OCI-LY3 (cell line): Measurements from ENCODE around the gene RAE1.

ENCODE experiments used
- H2AFZ ChIP-seq: fragments of 200-600, 300-600 bp; shearing (Covaris generic); 2 replicates; pipeline ENCODE4 v1.6.0; 2014; ENCODE audit warnings: antibody characterized with exemption, low read depth, low read length
- H3K27ac ChIP-seq: fragments of 200-600, 300-600 bp; sonication (generic); 2 replicates; pipeline ENCODE4 v1.5.1; 2014; ENCODE audit warnings: mild to moderate bottlenecking, low read length, moderate library complexity, mixed read lengths
- H3K27me3 ChIP-seq: fragments of 200-600, 300-600 bp; sonication (generic); 2 replicates; pipeline ENCODE4 v1.6.1; 2014; ENCODE audit warnings: low read depth, low read length, mixed read lengths
- H3K36me3 ChIP-seq: fragments of 200-600, 300-600 bp; sonication (generic); replicated peaks from 2 replicates; pipeline ENCODE3; 2014; ENCODE audit warnings: low read depth, low read length, mixed read lengths
- H3K4me1 ChIP-seq: fragments of 300-600, 200-600 bp; sonication (generic); 2 replicates; pipeline ENCODE4 v1.6.1; 2014; ENCODE audit warnings: low read length, mixed read lengths
- H3K4me2 ChIP-seq: fragments of 200-600, 300-600 bp; sonication (generic); 2 replicates; pipeline ENCODE4 v1.6.1; 2014; ENCODE audit warnings: low read length, mixed read lengths
- H3K4me3 ChIP-seq: fragments of 300-600, 200-600 bp; sonication (generic); 2 replicates; pipeline ENCODE4 v1.5.1; 2014; ENCODE audit warnings: antibody characterized with exemption, mild to moderate bottlenecking, low read length, moderate library complexity
- H3K79me2 ChIP-seq: fragments of 300-600, 200-600 bp; shearing (Covaris generic); 2 replicates; pipeline ENCODE4 v1.6.1; 2014; ENCODE audit warnings: mild to moderate bottlenecking, low read length, mixed read lengths
- H3K9ac ChIP-seq: fragments of 300-600, 200-600 bp; shearing (Covaris generic); 2 replicates; pipeline ENCODE4 v1.6.0; 2014; ENCODE audit warnings: mild to moderate bottlenecking, low read length, moderate library complexity
- H3K9me3 ChIP-seq: fragments of 200-600, 300-600 bp; shearing (Covaris generic); 2 replicates; pipeline ENCODE4 v1.6.1; 2014; ENCODE audit warnings: low read length, mixed read lengths; ENCODE audit not compliant: insufficient read depth
- H4K20me1 ChIP-seq: fragments of 200-600, 300-600 bp; sonication (generic); 2 replicates; pipeline ENCODE4 v1.6.1; 2016; ENCODE audit warnings: low read length, mixed read lengths; ENCODE audit not compliant: insufficient read depth
- EZH2phosphoT487 ChIP-seq: fragments of 200-600 bp; shearing (Covaris generic); IDR thresholded peaks from 2 replicates; pipeline ENCODE4 v1.6.1; 2018; ENCODE audit warnings: antibody characterized with exemption, mixed run types, low read depth
- TF ChIP-seq, protein P1 (sequence below): fragments of 200-600, 300-600 bp; sonication (generic); IDR thresholded peaks from 2 replicates; pipeline ENCODE4 v1.5.1; 2014; ENCODE audit warnings: antibody characterized with exemption, low read length, low read depth

RAE1 gene

DNA sequence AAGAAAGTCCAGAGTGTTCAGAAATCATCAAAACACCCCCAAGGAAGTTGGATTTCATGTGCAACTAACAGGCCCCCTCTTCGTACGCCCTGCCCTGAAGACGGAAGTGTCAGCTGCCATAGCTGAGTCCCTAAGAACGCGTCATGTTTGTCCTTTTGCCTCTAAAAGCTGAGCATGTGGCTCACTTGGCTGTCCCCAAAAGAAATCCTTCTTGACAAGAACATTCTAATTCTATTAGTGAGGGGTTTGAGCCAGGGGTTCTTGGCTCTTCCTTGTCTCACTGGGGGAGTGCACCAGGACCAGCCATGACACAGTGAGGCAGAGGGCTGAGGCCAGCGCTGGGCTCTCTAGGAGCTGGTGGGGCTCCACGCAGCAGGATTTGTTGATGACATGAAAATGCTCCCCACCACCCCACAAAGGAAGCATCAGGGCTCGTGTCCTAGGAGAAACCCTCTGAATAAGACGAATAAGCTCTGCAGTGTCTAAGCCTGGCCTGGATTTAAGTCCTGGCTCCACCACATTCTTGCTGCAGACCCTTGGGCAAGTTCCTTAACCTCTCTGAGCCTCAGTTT lies 41.4 kb upstream of the RAE1 start:
- H3K9me3 ChIP-seq = no peaks in the 10 kb centered on the region
- no peaks in the 10 kb centered on the region for H3K79me2 ChIP-seq
- no peaks in the 10 kb centered on the region for H4K20me1 ChIP-seq
- no peaks in the 10 kb centered on the region for H3K36me3 ChIP-seq
- H3K4me1 ChIP-seq = peaks cover 6% of the 10 kb centered on the region; the same call in 1 of the 2 replicates
- H3K9ac ChIP-seq = no peak overlapping the region
- peaks cover 91% of the 10 kb centered on the region for H3K27me3 ChIP-seq
- no peak overlapping the region for H3K27ac ChIP-seq
- TF ChIP-seq, protein P1, sequence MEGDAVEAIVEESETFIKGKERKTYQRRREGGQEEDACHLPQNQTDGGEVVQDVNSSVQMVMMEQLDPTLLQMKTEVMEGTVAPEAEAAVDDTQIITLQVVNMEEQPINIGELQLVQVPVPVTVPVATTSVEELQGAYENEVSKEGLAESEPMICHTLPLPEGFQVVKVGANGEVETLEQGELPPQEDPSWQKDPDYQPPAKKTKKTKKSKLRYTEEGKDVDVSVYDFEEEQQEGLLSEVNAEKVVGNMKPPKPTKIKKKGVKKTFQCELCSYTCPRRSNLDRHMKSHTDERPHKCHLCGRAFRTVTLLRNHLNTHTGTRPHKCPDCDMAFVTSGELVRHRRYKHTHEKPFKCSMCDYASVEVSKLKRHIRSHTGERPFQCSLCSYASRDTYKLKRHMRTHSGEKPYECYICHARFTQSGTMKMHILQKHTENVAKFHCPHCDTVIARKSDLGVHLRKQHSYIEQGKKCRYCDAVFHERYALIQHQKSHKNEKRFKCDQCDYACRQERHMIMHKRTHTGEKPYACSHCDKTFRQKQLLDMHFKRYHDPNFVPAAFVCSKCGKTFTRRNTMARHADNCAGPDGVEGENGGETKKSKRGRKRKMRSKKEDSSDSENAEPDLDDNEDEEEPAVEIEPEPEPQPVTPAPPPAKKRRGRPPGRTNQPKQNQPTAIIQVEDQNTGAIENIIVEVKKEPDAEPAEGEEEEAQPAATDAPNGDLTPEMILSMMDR = no peak
- no peak for TF ChIP-seq EZH2phosphoT487
- no peak overlapping the region for H3K4me2 ChIP-seq
- no peak overlapping the region for H3K4me3 ChIP-seq
- H2AFZ ChIP-seq = no peak overlapping the region

DNA sequence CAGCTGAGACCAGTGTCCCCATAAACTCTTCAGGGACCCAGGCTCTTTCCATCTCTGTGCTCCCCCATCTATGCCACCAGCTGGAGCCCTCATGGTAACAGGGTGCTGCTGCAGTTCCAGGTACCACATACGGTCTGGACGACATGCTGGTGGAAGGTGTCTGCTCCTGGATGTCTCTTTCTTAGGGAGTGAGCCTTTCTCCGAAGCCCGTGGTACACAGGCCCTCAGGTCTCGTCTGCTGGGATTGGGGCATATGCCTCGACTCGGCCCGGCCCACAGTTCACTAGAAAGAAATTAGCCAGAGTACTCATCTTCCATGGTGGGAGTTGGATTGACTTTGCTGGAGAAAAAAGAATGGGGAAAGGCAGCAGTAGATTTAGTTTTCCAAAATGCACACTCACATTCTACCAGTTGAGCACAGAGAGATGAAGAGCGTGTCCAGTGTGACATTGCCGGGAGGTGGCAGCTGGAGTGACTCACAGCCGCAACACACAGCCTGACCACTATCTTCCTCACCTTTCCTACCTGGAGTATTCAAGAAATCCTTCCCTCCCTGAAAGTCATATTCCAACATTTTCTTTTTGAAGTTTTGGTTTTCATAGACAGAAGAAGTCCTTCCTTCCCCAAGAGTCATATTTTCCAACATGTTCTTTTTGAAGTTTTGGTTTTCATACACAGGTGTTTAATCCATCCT lies 40.1 kb upstream of the RAE1 start:
- Histone ChIP-seq H3K27ac (no peak overlapping the region), H4K20me1 (no peaks in the 10 kb centered on the region), H3K9me3 (peaks cover 5% of the 10 kb centered on the region; the same call in 1 of the 2 replicates), H3K36me3 (no peaks in the 10 kb centered on the region), H3K4me3 (no peak overlapping the region), H3K4me2 (no peak overlapping the region), H2AFZ (no peak overlapping the region), H3K9ac (no peak overlapping the region), H3K79me2 (no peaks in the 10 kb centered on the region), H3K27me3 (peaks cover 94% of the 10 kb centered on the region), H3K4me1 (peaks cover 6% of the 10 kb centered on the region; the same call in 1 of the 2 replicates)
- TF ChIP-seq EZH2phosphoT487 = no peak
- TF ChIP-seq, protein P1 = no peak

DNA sequence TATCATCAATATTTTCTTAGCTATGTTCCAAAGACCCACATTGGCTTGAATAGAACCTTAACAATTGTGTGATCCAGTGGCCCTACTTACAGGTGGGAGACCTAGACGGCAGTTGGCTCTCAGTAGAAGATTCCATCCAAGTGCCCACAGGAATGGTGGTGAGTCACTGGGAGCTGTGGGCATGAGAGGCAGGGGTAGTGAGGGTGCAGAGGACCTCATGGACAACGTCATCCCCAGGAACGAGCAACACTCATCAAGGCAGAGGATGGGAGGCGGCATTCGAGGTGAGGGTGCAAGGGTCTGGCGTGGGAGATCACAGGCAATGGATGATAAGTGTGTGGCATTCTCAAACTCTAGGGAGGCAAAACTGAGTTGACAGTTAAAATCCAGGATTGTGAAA lies 38.9 kb upstream of the RAE1 start:
- Histone ChIP-seq H3K4me3 (no peak overlapping the region), H3K9ac (no peak overlapping the region), H3K27ac (no peak overlapping the region), H3K4me2 (no peak overlapping the region), H4K20me1 (no peaks in the 10 kb centered on the region), H3K9me3 (peaks cover 9% of the 10 kb centered on the region; the same call in 1 of the 2 replicates), H3K36me3 (no peaks in the 10 kb centered on the region), H2AFZ (no peak overlapping the region), H3K79me2 (no peaks in the 10 kb centered on the region), H3K4me1 (peaks cover 6% of the 10 kb centered on the region; the same call in 1 of the 2 replicates), H3K27me3 (peaks cover 84% of the 10 kb centered on the region)
- no peak for TF ChIP-seq EZH2phosphoT487
- TF ChIP-seq, protein P1 = no peak

DNA sequence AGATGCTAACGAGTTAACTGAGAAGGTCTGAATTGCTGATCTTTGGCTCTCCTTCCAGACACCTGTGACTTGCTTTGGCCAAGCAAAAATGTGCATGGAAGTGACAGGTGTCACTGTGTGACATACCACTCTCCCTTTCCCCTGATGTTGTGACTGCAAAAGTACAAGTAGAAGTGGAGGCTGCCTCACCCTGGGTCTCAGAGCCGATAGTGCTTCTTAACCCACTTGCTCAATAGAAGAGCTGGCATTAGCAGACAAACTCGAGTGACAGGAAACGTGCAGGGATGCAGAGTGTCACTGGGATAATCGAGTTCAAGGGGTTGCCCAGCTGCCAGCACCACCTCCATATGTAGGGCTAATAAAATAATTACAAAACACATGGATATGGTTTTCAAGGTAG lies 37.8 kb upstream of the RAE1 start:
- no peak overlapping the region for H3K9ac ChIP-seq
- no peak for TF ChIP-seq EZH2phosphoT487
- TF ChIP-seq, protein P1 = no peak
- no peak overlapping the region for H3K4me3 ChIP-seq
- peaks cover 12% of the 10 kb centered on the region; the same call in 1 of the 2 replicates for H3K9me3 ChIP-seq
- H3K27ac ChIP-seq = no peak overlapping the region
- no peak overlapping the region for H2AFZ ChIP-seq
- no peaks in the 10 kb centered on the region for H3K36me3 ChIP-seq
- H3K4me2 ChIP-seq = no peak overlapping the region
- no peaks in the 10 kb centered on the region for H4K20me1 ChIP-seq
- peaks cover 81% of the 10 kb centered on the region for H3K27me3 ChIP-seq
- H3K79me2 ChIP-seq = no peaks in the 10 kb centered on the region
- H3K4me1 ChIP-seq = peaks cover 6% of the 10 kb centered on the region; the same call in 1 of the 2 replicates
